GM10266 (cell line): Measurements from ENCODE around the gene VWF.
"Not testable (repeated sequence)": the region's sequence is repeated elsewhere in the genome, so short reads cannot be mapped to it uniquely, and the experiment has no call there.

ENCODE experiments used
- DNase-seq: peaks from one replicate; pipeline ENCODE4 v3.0.0; 2012; ENCODE audit errors: extremely low spot score
- CTCF ChIP-seq: IDR thresholded peaks from 2 replicates; pipeline ENCODE4 v1.5.1; 2012; ENCODE audit warnings: mild to moderate bottlenecking, low read depth; ENCODE audit not compliant: control insufficient read depth, insufficient read depth; ENCODE audit errors: missing control alignments

VWF gene

GRCh38 chr12:6112004-6112403 is 12.5 kb downstream of the VWF start:
- no peak for DNase-seq
- TF ChIP-seq CTCF: no peak

- no peak for DNase-seq
- no peak for TF ChIP-seq CTCF
These were observed 14.5 kb downstream of the VWF start for GRCh38 chr12:6110006-6110405.

GRCh38 chr12:6106218-6106617 is 18.3 kb downstream of the VWF start:
- TF ChIP-seq CTCF: no peak

GRCh38 chr12:6104842-6105241 is 19.6 kb downstream of the VWF start:
- no peak for TF ChIP-seq CTCF
- no peak for DNase-seq

More at GRCh38 chr12:6106218-6106617, 18.3 kb downstream of the VWF start:
- DNase-seq: no peak

GRCh38 chr12:6104027-6104426 is 20.4 kb downstream of the VWF start:
- no peak for DNase-seq
- TF ChIP-seq CTCF: no peak

- not testable (repeated sequence) for DNase-seq
These were observed 22.4 kb downstream of the VWF start for GRCh38 chr12:6102021-6102420.

GRCh38 chr12:6099316-6099715 is 25.2 kb downstream of the VWF start:
- TF ChIP-seq CTCF: no peak
- no peak for DNase-seq

- no peak for TF ChIP-seq CTCF
- no peak for DNase-seq
These were observed 27.1 kb downstream of the VWF start for GRCh38 chr12:6097411-6097810.
